ENCODE data around the gene SCARF1. TPM values are rescaled to one million over a fixed set of nuclear protein-coding genes. Genes with fewer than 3 reads are reported as not detected.
A peak's percentile ranks its signal among the peaks of the same experiment; 100 is the strongest.

SCARF1 gene
- total and polyA plus RNA-seq, 5 donors from 2014 or later, result 0.49 to 1.5 TPM; not detected in 3

DNA sequence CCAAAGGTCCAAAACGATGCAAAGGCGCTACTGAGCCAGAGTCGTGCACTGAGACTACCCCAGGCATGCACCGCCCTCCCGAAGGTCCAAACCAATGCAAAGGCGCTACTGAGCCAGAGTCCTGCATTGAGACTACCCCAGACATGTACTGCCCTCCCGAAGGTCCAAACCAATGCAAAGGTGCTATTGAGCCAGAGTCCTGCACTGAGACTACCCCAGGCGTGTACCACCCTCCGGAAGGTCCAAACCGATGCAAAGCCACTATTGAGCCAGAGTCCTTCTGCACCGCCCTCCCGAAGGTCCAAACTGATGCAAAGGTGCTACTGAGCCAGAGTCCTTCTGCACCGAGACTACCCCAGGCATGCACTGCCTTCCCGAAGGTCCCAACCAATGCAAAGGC lies 44.0 kb downstream of the SCARF1 start:
- Histone ChIP-seq H3K27ac (ENCODE audit: insufficient read depth, low read length, poor library complexity, severe bottlenecking) (no peak overlapping the region), H3K4me1 (ENCODE audit: control insufficient read depth, insufficient read depth, low read length, poor library complexity, severe bottlenecking) (no peaks in the 10 kb centered on the region), H3K9me3 (ENCODE audit: control insufficient read depth in 2 of 2, low read length in 2 of 2) (no peaks in the 10 kb centered on the region), H3K27me3 (ENCODE audit: control insufficient read depth, insufficient read depth, low read length) (no peaks in the 10 kb centered on the region), H3K4me3 (ENCODE audit: low read depth, low read length) (no peak overlapping the region), H3K36me3 (ENCODE audit: control insufficient read depth, insufficient read depth, low read length) (no peaks in the 10 kb centered on the region)
- no peaks in the 10 kb centered on the region for H3K9me3 Mint-ChIP-seq
- H3K27ac Mint-ChIP-seq, result no peak overlapping the region
- H3K36me3 Mint-ChIP-seq, result peaks cover 9% of the 10 kb centered on the region
- no peak overlapping the region for H3K4me3 Mint-ChIP-seq
- DNase-seq (no peak), ATAC-seq (ENCODE audit: low read depth in 2 of 2) (no peak)
- H3K4me1 Mint-ChIP-seq, result no peaks in the 10 kb centered on the region
- H3K27me3 Mint-ChIP-seq, result no peaks in the 10 kb centered on the region

- no peaks in the 10 kb centered on the region for H3K9me3 ChIP-seq (ENCODE audit: control insufficient read depth in 2 of 2, low read length in 2 of 2)
- no peaks in the 10 kb centered on the region for H3K4me1 ChIP-seq (ENCODE audit: control insufficient read depth, insufficient read depth, low read length, poor library complexity, severe bottlenecking)
- Mint-ChIP-seq H3K9me3 (no peaks in the 10 kb centered on the region), H3K27me3 (no peaks in the 10 kb centered on the region), H3K4me1 (no peaks in the 10 kb centered on the region), H3K36me3 (peaks cover 9% of the 10 kb centered on the region), H3K27ac (no peak overlapping the region), H3K4me3 (no peak overlapping the region)
- no peaks in the 10 kb centered on the region for H3K36me3 ChIP-seq (ENCODE audit: control insufficient read depth, insufficient read depth, low read length)
- DNase-seq (no peak), ATAC-seq (ENCODE audit: low read depth in 2 of 2) (no peak)
- no peak overlapping the region for H3K4me3 ChIP-seq (ENCODE audit: low read depth, low read length)
- no peak overlapping the region for H3K27ac ChIP-seq (ENCODE audit: insufficient read depth, low read length, poor library complexity, severe bottlenecking)
- H3K27me3 ChIP-seq (ENCODE audit: control insufficient read depth, insufficient read depth, low read length), result no peaks in the 10 kb centered on the region
These were observed 47.0 kb downstream of the SCARF1 start for GRCh38 chr17:1598399-1599095.

DNA sequence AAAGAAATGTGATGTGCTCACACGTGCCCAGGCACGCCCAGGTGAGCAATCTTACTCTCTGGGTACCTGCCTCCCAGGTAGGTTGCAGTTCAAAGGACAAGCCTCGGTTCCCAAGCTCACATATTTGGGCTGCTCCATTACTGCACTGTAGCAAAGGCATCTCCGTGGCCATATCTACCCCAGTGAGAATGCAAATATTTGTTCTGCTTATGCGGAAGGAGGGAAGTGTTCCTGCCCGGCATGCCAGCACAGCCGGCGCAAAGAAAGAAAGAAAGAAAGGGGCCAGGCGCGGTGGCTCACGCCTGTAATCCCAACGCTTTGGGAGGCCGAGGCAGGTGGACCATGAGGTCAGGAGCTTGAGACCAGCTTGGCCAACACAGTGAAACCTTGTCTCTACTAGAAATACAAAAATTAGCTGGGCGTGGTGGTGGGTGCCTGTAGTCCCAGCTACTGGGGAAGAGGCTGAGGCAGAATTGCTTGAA lies 47.6 kb downstream of the SCARF1 start:
- H3K27ac ChIP-seq (ENCODE audit: insufficient read depth, low read length, poor library complexity, severe bottlenecking), result no peak overlapping the region
- H3K9me3 Mint-ChIP-seq, result no peaks in the 10 kb centered on the region
- H3K4me1 Mint-ChIP-seq, result no peaks in the 10 kb centered on the region
- H3K4me3 Mint-ChIP-seq, result no peak overlapping the region
- H3K4me3 ChIP-seq (ENCODE audit: low read depth, low read length), result no peak overlapping the region
- no peak overlapping the region for H3K27ac Mint-ChIP-seq
- no peak for DNase-seq
- no peaks in the 10 kb centered on the region for H3K36me3 ChIP-seq (ENCODE audit: control insufficient read depth, insufficient read depth, low read length)
- peaks cover 9% of the 10 kb centered on the region for H3K36me3 Mint-ChIP-seq
- H3K27me3 ChIP-seq (ENCODE audit: control insufficient read depth, insufficient read depth, low read length), result no peaks in the 10 kb centered on the region
- H3K4me1 ChIP-seq (ENCODE audit: control insufficient read depth, insufficient read depth, low read length, poor library complexity, severe bottlenecking), result no peaks in the 10 kb centered on the region
- no peak for ATAC-seq (ENCODE audit: low read depth in 2 of 2)
- H3K9me3 ChIP-seq (ENCODE audit: control insufficient read depth in 2 of 2, low read length in 2 of 2), result no peaks in the 10 kb centered on the region
- H3K27me3 Mint-ChIP-seq, result no peaks in the 10 kb centered on the region

DNA sequence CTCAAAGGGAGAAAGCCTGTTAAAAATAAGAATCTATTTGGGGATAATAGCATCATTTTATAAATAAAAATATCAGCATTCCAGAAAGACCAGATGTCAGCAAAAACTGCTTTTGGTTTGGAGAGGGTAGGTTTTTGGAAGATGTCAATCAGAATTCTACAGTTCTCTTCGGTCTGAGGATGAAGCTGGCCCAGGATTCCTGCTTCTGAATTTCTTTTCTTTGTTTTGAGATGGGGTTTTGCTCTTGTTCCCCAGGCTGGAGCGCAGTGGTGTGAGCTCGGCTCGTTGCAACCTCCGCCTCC lies 52.0 kb downstream of the SCARF1 start:
- Histone ChIP-seq H3K9me3 (ENCODE audit: control insufficient read depth in 2 of 2, low read length in 2 of 2) (no peaks in the 10 kb centered on the region), H3K4me3 (ENCODE audit: low read depth, low read length) (no peak overlapping the region), H3K27me3 (ENCODE audit: control insufficient read depth, insufficient read depth, low read length) (no peaks in the 10 kb centered on the region), H3K36me3 (ENCODE audit: control insufficient read depth, insufficient read depth, low read length) (no peaks in the 10 kb centered on the region), H3K4me1 (ENCODE audit: control insufficient read depth, insufficient read depth, low read length, poor library complexity, severe bottlenecking) (no peaks in the 10 kb centered on the region), H3K27ac (ENCODE audit: insufficient read depth, low read length, poor library complexity, severe bottlenecking) (no peak overlapping the region)
- H3K4me1 Mint-ChIP-seq, result no peaks in the 10 kb centered on the region
- ATAC-seq (ENCODE audit: low read depth in 2 of 2) (no peak), DNase-seq (no peak)
- no peak overlapping the region for H3K27ac Mint-ChIP-seq
- H3K4me3 Mint-ChIP-seq, result no peak overlapping the region
- H3K9me3 Mint-ChIP-seq, result no peaks in the 10 kb centered on the region
- no peaks in the 10 kb centered on the region for H3K36me3 Mint-ChIP-seq
- H3K27me3 Mint-ChIP-seq, result no peaks in the 10 kb centered on the region

DNA sequence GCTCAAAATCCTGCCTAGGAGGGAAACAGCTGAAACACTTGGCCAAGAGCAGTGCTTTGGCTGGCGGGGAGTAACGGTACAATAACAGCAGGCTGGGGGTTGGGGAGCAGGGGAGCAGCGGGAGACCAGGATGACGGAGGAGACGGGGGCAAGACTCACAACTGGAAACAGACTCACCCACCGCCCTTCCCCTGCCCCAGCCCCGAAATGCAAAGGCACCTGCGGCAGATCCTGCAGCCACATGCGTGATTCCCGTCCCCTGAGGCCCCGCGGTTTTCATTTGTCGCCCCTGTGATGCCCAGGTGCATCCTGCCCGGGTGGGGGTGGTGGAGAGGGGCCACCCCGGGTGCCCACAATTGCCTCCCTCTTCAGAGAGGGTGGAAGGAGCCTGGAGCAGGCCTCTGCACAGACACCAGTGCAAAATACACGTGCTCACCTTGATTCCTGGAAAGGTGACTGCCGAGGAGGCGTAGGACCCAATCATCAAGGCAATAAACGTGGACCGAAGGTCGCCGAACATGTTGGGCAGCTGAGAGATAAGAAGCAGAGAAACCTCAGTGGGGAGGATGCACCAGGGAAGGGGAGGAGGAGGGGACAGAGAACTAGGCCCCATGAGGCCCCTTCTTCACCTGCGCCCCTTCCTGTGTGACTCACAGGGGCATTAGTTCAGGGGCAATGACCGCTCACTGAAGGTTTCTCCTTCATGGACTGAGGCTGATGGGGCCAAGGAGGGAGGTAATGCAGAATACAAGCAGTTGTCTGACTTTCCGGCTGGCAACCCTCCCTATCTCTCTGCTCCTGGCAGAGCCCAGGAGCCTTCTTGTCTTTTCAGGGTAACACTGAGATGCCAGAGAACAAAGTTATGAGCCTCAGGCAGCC lies 52.5 kb downstream of the SCARF1 start:
- Mint-ChIP-seq H3K4me1 (no peaks in the 10 kb centered on the region), H3K9me3 (no peaks in the 10 kb centered on the region), H3K27ac (no peak overlapping the region), H3K4me3 (no peak overlapping the region), H3K27me3 (no peaks in the 10 kb centered on the region), H3K36me3 (no peaks in the 10 kb centered on the region)
- Histone ChIP-seq H3K4me1 (ENCODE audit: control insufficient read depth, insufficient read depth, low read length, poor library complexity, severe bottlenecking) (no peaks in the 10 kb centered on the region), H3K27me3 (ENCODE audit: control insufficient read depth, insufficient read depth, low read length) (no peaks in the 10 kb centered on the region), H3K4me3 (ENCODE audit: low read depth, low read length) (no peak overlapping the region), H3K36me3 (ENCODE audit: control insufficient read depth, insufficient read depth, low read length) (no peaks in the 10 kb centered on the region), H3K27ac (ENCODE audit: insufficient read depth, low read length, poor library complexity, severe bottlenecking) (no peak overlapping the region), H3K9me3 (ENCODE audit: control insufficient read depth in 2 of 2, low read length in 2 of 2) (no peaks in the 10 kb centered on the region)
- ATAC-seq (ENCODE audit: low read depth in 2 of 2) (peak; percentile 44 to 54), DNase-seq (no peak)

GRCh38 chr17:1591474-1592090 lies 54.0 kb downstream of the SCARF1 start:
- Mint-ChIP-seq H3K27me3 (no peaks in the 10 kb centered on the region), H3K36me3 (no peaks in the 10 kb centered on the region), H3K4me3 (no peak overlapping the region), H3K27ac (no peak overlapping the region), H3K4me1 (no peaks in the 10 kb centered on the region), H3K9me3 (no peaks in the 10 kb centered on the region)
- H3K4me3 ChIP-seq (ENCODE audit: low read depth, low read length), result no peak overlapping the region
- H3K27me3 ChIP-seq (ENCODE audit: control insufficient read depth, insufficient read depth, low read length), result no peaks in the 10 kb centered on the region
- H3K36me3 ChIP-seq (ENCODE audit: control insufficient read depth, insufficient read depth, low read length), result no peaks in the 10 kb centered on the region
- DNase-seq (no peak), ATAC-seq (ENCODE audit: low read depth in 2 of 2) (no peak)
- H3K9me3 ChIP-seq (ENCODE audit: control insufficient read depth in 2 of 2, low read length in 2 of 2), result no peaks in the 10 kb centered on the region
- H3K27ac ChIP-seq (ENCODE audit: insufficient read depth, low read length, poor library complexity, severe bottlenecking), result no peak overlapping the region
- H3K4me1 ChIP-seq (ENCODE audit: control insufficient read depth, insufficient read depth, low read length, poor library complexity, severe bottlenecking), result no peaks in the 10 kb centered on the region

GRCh38 chr17:1590747-1591473 lies 54.6 kb downstream of the SCARF1 start:
- Histone ChIP-seq H3K27ac (ENCODE audit: insufficient read depth, low read length, poor library complexity, severe bottlenecking) (no peak overlapping the region), H3K9me3 (ENCODE audit: control insufficient read depth in 2 of 2, low read length in 2 of 2) (no peaks in the 10 kb centered on the region), H3K4me1 (ENCODE audit: control insufficient read depth, insufficient read depth, low read length, poor library complexity, severe bottlenecking) (no peaks in the 10 kb centered on the region), H3K27me3 (ENCODE audit: control insufficient read depth, insufficient read depth, low read length) (no peaks in the 10 kb centered on the region), H3K36me3 (ENCODE audit: control insufficient read depth, insufficient read depth, low read length) (no peaks in the 10 kb centered on the region), H3K4me3 (ENCODE audit: low read depth, low read length) (no peak overlapping the region)
- DNase-seq (no peak), ATAC-seq (ENCODE audit: low read depth in 2 of 2) (no peak)
- Mint-ChIP-seq H3K36me3 (no peaks in the 10 kb centered on the region), H3K27me3 (no peaks in the 10 kb centered on the region), H3K4me1 (no peaks in the 10 kb centered on the region), H3K27ac (no peak overlapping the region), H3K4me3 (no peak overlapping the region), H3K9me3 (no peaks in the 10 kb centered on the region)

Data from CD4-positive, CD25-positive, alpha-beta regulatory T cell (primary cell).